Tibial nerve (tissue), 4 donors: ENCODE results near the gene MDFIC. TPM values are rescaled to one million over a fixed set of nuclear protein-coding genes. Genes with fewer than 3 reads are reported as not detected.
"Not testable (repeated sequence)": the region's sequence is repeated elsewhere in the genome, so short reads cannot be mapped to it uniquely, and the experiment has no call there.

ENCODE experiments used
- DNase-seq, 2 donors: peaks; one replicate each; pipeline ENCODE4 v3.0.0-alpha.2; 2019; ENCODE audit warnings: low spot score in 2 of 2
- H3K27ac ChIP-seq, 4 donors: fragments of 200-600 bp; sonication (generic) in 3 of 4; one replicate each; pipeline ENCODE4 v1.5.1; 2017 to 2019; ENCODE audit warnings: mild to moderate bottlenecking in 1 of 4
- H3K27me3 ChIP-seq, 2 donors: fragments of 200-600 bp; sonication (generic) in 1 of 2; one replicate each; pipeline versions ENCODE4 v1.5.1 to v1.6.0; 2017 to 2019
- H3K36me3 ChIP-seq, 3 donors: fragments of 200-600 bp; sonication (generic); one replicate each; pipeline ENCODE4 v1.5.1; 2018 to 2019
- H3K4me1 ChIP-seq, 4 donors: fragments of 200-600 bp; sonication (generic) in 3 of 4; one replicate each; pipeline ENCODE4 v1.5.1; 2017 to 2019
- H3K4me3 ChIP-seq, 4 donors: fragments of 200-600 bp; sonication (generic) in 3 of 4; one replicate each; pipeline ENCODE4 v1.5.1; 2017 to 2019; ENCODE audit warnings: mild to moderate bottlenecking in 1 of 4, moderate library complexity in 1 of 4
- H3K9me3 ChIP-seq, 4 donors: fragments of 200-600 bp; sonication (generic) in 3 of 4; one replicate each; pipeline ENCODE4 v1.5.1; 2017 to 2019
- CTCF ChIP-seq, 5 experiments: fragments of 200-600 bp in 3 of 5; fragments of 450-650 bp in 2 of 5; sonication (generic) in 3 of 5; IDR thresholded peaks; one replicate each; pipeline ENCODE4 v1.5.1; 2016 to 2019; ENCODE audit warnings: antibody characterized with exemption in 5 of 5, mild to moderate bottlenecking in 3 of 5, moderate library complexity in 2 of 5
- EP300 ChIP-seq, 2 donors: sonication (generic); formaldehyde crosslinking; IDR thresholded peaks; one replicate each; pipeline ENCODE4 v1.6.1; 2017; ENCODE audit warnings: antibody characterized with exemption in 2 of 2, mild to moderate bottlenecking in 1 of 2
- POLR2A ChIP-seq, 2 donors: fragments of 450-650 bp; IDR thresholded peaks; one replicate each; pipeline ENCODE4 v1.6.1; 2017; ENCODE audit warnings: antibody characterized with exemption in 2 of 2, mild to moderate bottlenecking in 2 of 2, moderate library complexity in 2 of 2
- WGBS, 2 donors: methylation state at CpG; one replicate each; pipeline ENCODE4 v1.1.5; 2018; 5-methylcytosine and 5-hydroxymethylcytosine counted together
- total RNA-seq, 4 donors: library from RNA; depleted of rRNA; stranded (reverse); fragments of >200 nt; gene quantifications; one replicate each; pipeline ENCODE4 v1.1.0, GENCODE V29; 2016

MDFIC gene
- total RNA-seq, 4 donors from 2014 or later: 41.2 to 72.2 (median 67.4) TPM

- H3K4me1 ChIP-seq: no peaks in the 10 kb centered on the region
- no peaks in the 10 kb centered on the region for H3K9me3 ChIP-seq
- no peaks in the 10 kb centered on the region for H3K36me3 ChIP-seq
- TF ChIP-seq POLR2A (IDR thresholded peaks at IDR 0.05): no peak
- TF ChIP-seq EP300 (IDR thresholded peaks at IDR 0.05): no peak
- TF ChIP-seq CTCF (IDR thresholded peaks at IDR 0.05): no peak
- no peak for DNase-seq
- H3K27ac ChIP-seq: no peak overlapping the region
- no peak overlapping the region for H3K4me3 ChIP-seq
- no peaks in the 10 kb centered on the region for H3K27me3 ChIP-seq
- 91 to 93% methylated on average over 2 of the region's 2 CpGs for WGBS, 2 donors
These were observed 35.7 kb upstream of the MDFIC start for GRCh38 chr7:114886241-114886640.

GRCh38 chr7:114889116-114889515, 32.8 kb upstream of the MDFIC start:
- 96 to 98% methylated on average over 3 of the region's 3 CpGs for WGBS, 2 donors
- H3K9me3 ChIP-seq, H3K4me3 ChIP-seq, H3K36me3 ChIP-seq, H3K27ac ChIP-seq, DNase-seq, H3K4me1 ChIP-seq, H3K27me3 ChIP-seq: not testable (repeated sequence)

- Histone ChIP-seq H3K9me3 (peaks cover 0 to 4% (median 0%) of the 10 kb centered on the region in 4 donors), H3K27ac (no peak overlapping the region), H3K4me1 (no peaks in the 10 kb centered on the region), H3K27me3 (no peaks in the 10 kb centered on the region), H3K36me3 (no peaks in the 10 kb centered on the region), H3K4me3 (no peak overlapping the region)
- no peak for TF ChIP-seq EP300 (IDR thresholded peaks at IDR 0.05)
- no peak for TF ChIP-seq POLR2A (IDR thresholded peaks at IDR 0.05)
- TF ChIP-seq CTCF (IDR thresholded peaks at IDR 0.05): no peak
- 84 to 88% methylated on average over 3 of the region's 3 CpGs for WGBS, 2 donors
- DNase-seq: no peak
These were observed 32.1 kb upstream of the MDFIC start for GRCh38 chr7:114889646-114890285.

GRCh38 chr7:114890561-114890960, 31.3 kb upstream of the MDFIC start:
- Histone ChIP-seq H3K27me3 (no peaks in the 10 kb centered on the region), H3K36me3 (no peaks in the 10 kb centered on the region), H3K9me3 (peaks cover 0 to 4% (median 0%) of the 10 kb centered on the region in 4 donors), H3K4me1 (no peaks in the 10 kb centered on the region), H3K27ac (no peak overlapping the region), H3K4me3 (no peak overlapping the region)
- no peak for TF ChIP-seq POLR2A (IDR thresholded peaks at IDR 0.05)
- no peak for TF ChIP-seq EP300 (IDR thresholded peaks at IDR 0.05)
- no peak for TF ChIP-seq CTCF (IDR thresholded peaks at IDR 0.05)
- DNase-seq: no peak
- WGBS, 2 donors: 95% methylated on average over 4 of the region's 4 CpGs

- no peak for DNase-seq
- 97% methylated on average over 1 of the region's 1 CpG for WGBS, 2 donors
- no peaks in the 10 kb centered on the region for H3K9me3 ChIP-seq
- H3K4me3 ChIP-seq: no peak overlapping the region
- H3K36me3 ChIP-seq: no peaks in the 10 kb centered on the region
- H3K27ac ChIP-seq: no peak overlapping the region
- H3K27me3 ChIP-seq: no peaks in the 10 kb centered on the region
- TF ChIP-seq CTCF (IDR thresholded peaks at IDR 0.05) (no peak), EP300 (IDR thresholded peaks at IDR 0.05) (no peak), POLR2A (IDR thresholded peaks at IDR 0.05) (no peak)
- no peaks in the 10 kb centered on the region for H3K4me1 ChIP-seq
These were observed 21.8 kb upstream of the MDFIC start for GRCh38 chr7:114900127-114900526.

- Histone ChIP-seq H3K9me3 (no peaks in the 10 kb centered on the region), H3K36me3 (no peaks in the 10 kb centered on the region), H3K4me1 (no peaks in the 10 kb centered on the region), H3K27ac (no peak overlapping the region), H3K27me3 (no peaks in the 10 kb centered on the region), H3K4me3 (no peak overlapping the region)
- WGBS, 2 donors: 70 to 78% methylated on average over 1 of the region's 1 CpG
- DNase-seq: no peak
- TF ChIP-seq CTCF (IDR thresholded peaks at IDR 0.05): no peak
These were observed 20.1 kb upstream of the MDFIC start for GRCh38 chr7:114901771-114902170.
